ENCODE measurements around the gene ADAM19.

The ADAM19 gene

GRCh38 chr5:157455057-157455456 lies 120.5 kb downstream of the ADAM19 start:
- no peak overlapping the region for H3K4ac ChIP-seq (ENCODE audit: low read depth in 1 of 2, low read length in 2 of 2)
- WGBS = 86% methylated on average over 7 of the region's 7 CpGs

GRCh38 chr5:157454273-157454672 lies 121.3 kb downstream of the ADAM19 start:
- Histone ChIP-seq H2BK15ac (ENCODE audit: low read depth, poor library complexity, severe bottlenecking) (no peak overlapping the region), H3K23ac (ENCODE audit: low read length in 2 of 2) (no peak overlapping the region), H2BK12ac (ENCODE audit: low read length in 2 of 2) (no peak overlapping the region), H3K14ac (ENCODE audit: low read length in 2 of 2) (no peak overlapping the region), H3K18ac (ENCODE audit: low read depth in 1 of 2, low read length in 2 of 2) (no peak overlapping the region), H2BK5ac (ENCODE audit: low read depth, low read length, poor library complexity, severe bottlenecking) (no peak overlapping the region), H3K27me3 (ENCODE audit: control insufficient read depth in 1 of 2, insufficient read depth in 1 of 2, low read length in 2 of 2) (peaks cover 0 to 15% of the 10 kb centered on the region in 2 experiments), H3K4ac (ENCODE audit: low read depth in 1 of 2, low read length in 2 of 2) (no peak overlapping the region), H3K4me2 (ENCODE audit: low read length, poor library complexity, severe bottlenecking) (no peak overlapping the region), H3K9me3 (ENCODE audit: control insufficient read depth, low read length) (no peaks in the 10 kb centered on the region), H3K4me3 (ENCODE audit: insufficient read depth in 1 of 2, low read depth in 1 of 2, low read length in 2 of 2) (no peak overlapping the region), H3K9ac (ENCODE audit: low read length) (no peak overlapping the region), H2AFZ (ENCODE audit: low read depth, low read length) (no peak overlapping the region), H2BK120ac (ENCODE audit: low read depth, low read length) (no peak overlapping the region), H3K36me3 (ENCODE audit: control insufficient read depth in 1 of 2, insufficient read depth in 2 of 2, low read depth in 1 of 2, low read length in 2 of 2) (no peaks in the 10 kb centered on the region), H4K91ac (ENCODE audit: low read length) (no peak overlapping the region), H3K79me1 (replicated peaks; ENCODE audit: low read length, poor library complexity, severe bottlenecking) (no peaks in the 10 kb centered on the region), H4K8ac (ENCODE audit: low read length) (no peak overlapping the region), H3K27ac (ENCODE audit: low read length, poor library complexity, severe bottlenecking) (no peak overlapping the region), H3K4me1 (ENCODE audit: control insufficient read depth, insufficient read depth, low read depth, low read length) (peaks cover 6% of the 10 kb centered on the region), H2AK5ac (ENCODE audit: low read length, severe bottlenecking) (no peak overlapping the region)
- no peak for DNase-seq
- WGBS = 97% methylated on average over 7 of the region's 7 CpGs

More at GRCh38 chr5:157455057-157455456, 120.5 kb downstream of the ADAM19 start:
- H2AFZ ChIP-seq (ENCODE audit: low read depth, low read length) = no peak overlapping the region
- no peak overlapping the region for H3K4me3 ChIP-seq (ENCODE audit: insufficient read depth in 1 of 2, low read depth in 1 of 2, low read length in 2 of 2)
- peaks cover 9% of the 10 kb centered on the region for H3K4me1 ChIP-seq (ENCODE audit: control insufficient read depth, insufficient read depth, low read depth, low read length)
- no peak overlapping the region for H2BK12ac ChIP-seq (ENCODE audit: low read length in 2 of 2)
- no peaks in the 10 kb centered on the region for H3K36me3 ChIP-seq (ENCODE audit: control insufficient read depth in 1 of 2, insufficient read depth in 2 of 2, low read depth in 1 of 2, low read length in 2 of 2)
- H3K27ac ChIP-seq (ENCODE audit: low read length, poor library complexity, severe bottlenecking) = no peak overlapping the region
- H2BK15ac ChIP-seq (ENCODE audit: low read depth, poor library complexity, severe bottlenecking) = no peak overlapping the region
- H3K23ac ChIP-seq (ENCODE audit: low read length in 2 of 2) = no peak overlapping the region
- H3K18ac ChIP-seq (ENCODE audit: low read depth in 1 of 2, low read length in 2 of 2) = no peak overlapping the region
- no peak overlapping the region for H3K4me2 ChIP-seq (ENCODE audit: low read length, poor library complexity, severe bottlenecking)
- H4K91ac ChIP-seq (ENCODE audit: low read length) = no peak overlapping the region
- H4K8ac ChIP-seq (ENCODE audit: low read length) = no peak overlapping the region
- peaks cover 0 to 23% of the 10 kb centered on the region in 2 experiments for H3K27me3 ChIP-seq (ENCODE audit: control insufficient read depth in 1 of 2, insufficient read depth in 1 of 2, low read length in 2 of 2)
- no peaks in the 10 kb centered on the region for H3K79me1 ChIP-seq (replicated peaks; ENCODE audit: low read length, poor library complexity, severe bottlenecking)
- no peaks in the 10 kb centered on the region for H3K9me3 ChIP-seq (ENCODE audit: control insufficient read depth, low read length)
- no peak overlapping the region for H3K14ac ChIP-seq (ENCODE audit: low read length in 2 of 2)
- H2BK5ac ChIP-seq (ENCODE audit: low read depth, low read length, poor library complexity, severe bottlenecking) = no peak overlapping the region
- H2AK5ac ChIP-seq (ENCODE audit: low read length, severe bottlenecking) = no peak overlapping the region
- H2BK120ac ChIP-seq (ENCODE audit: low read depth, low read length) = no peak overlapping the region
- DNase-seq = no peak
- H3K9ac ChIP-seq (ENCODE audit: low read length) = no peak overlapping the region

GRCh38 chr5:157451806-157452205 lies 123.8 kb downstream of the ADAM19 start:
- H4K91ac ChIP-seq (ENCODE audit: low read length) = no peak overlapping the region
- no peaks in the 10 kb centered on the region for H3K9me3 ChIP-seq (ENCODE audit: control insufficient read depth, low read length)
- H2AK5ac ChIP-seq (ENCODE audit: low read length, severe bottlenecking) = no peak overlapping the region
- no peak overlapping the region for H2BK120ac ChIP-seq (ENCODE audit: low read depth, low read length)
- WGBS = 100% methylated on average over 3 of the region's 3 CpGs
- no peak for DNase-seq
- H3K23ac ChIP-seq (ENCODE audit: low read length in 2 of 2) = no peak overlapping the region
- H3K9ac ChIP-seq (ENCODE audit: low read length) = no peak overlapping the region
- H3K14ac ChIP-seq (ENCODE audit: low read length in 2 of 2) = peak overlapping the region in 1 of 2 experiments; percentile 14
- no peak overlapping the region for H2BK15ac ChIP-seq (ENCODE audit: low read depth, poor library complexity, severe bottlenecking)
- H3K4me1 ChIP-seq (ENCODE audit: control insufficient read depth, insufficient read depth, low read depth, low read length) = peaks cover 10% of the 10 kb centered on the region
- peaks cover 0 to 11% of the 10 kb centered on the region in 2 experiments for H3K27me3 ChIP-seq (ENCODE audit: control insufficient read depth in 1 of 2, insufficient read depth in 1 of 2, low read length in 2 of 2)
- no peak overlapping the region for H2AFZ ChIP-seq (ENCODE audit: low read depth, low read length)
- H3K4ac ChIP-seq (ENCODE audit: low read depth in 1 of 2, low read length in 2 of 2) = no peak overlapping the region
- no peak overlapping the region for H3K18ac ChIP-seq (ENCODE audit: low read depth in 1 of 2, low read length in 2 of 2)
- no peak overlapping the region for H3K4me2 ChIP-seq (ENCODE audit: low read length, poor library complexity, severe bottlenecking)
- H3K27ac ChIP-seq (ENCODE audit: low read length, poor library complexity, severe bottlenecking) = no peak overlapping the region
- H2BK12ac ChIP-seq (ENCODE audit: low read length in 2 of 2) = no peak overlapping the region
- H4K8ac ChIP-seq (ENCODE audit: low read length) = no peak overlapping the region
- no peak overlapping the region for H2BK5ac ChIP-seq (ENCODE audit: low read depth, low read length, poor library complexity, severe bottlenecking)
- no peaks in the 10 kb centered on the region for H3K79me1 ChIP-seq (replicated peaks; ENCODE audit: low read length, poor library complexity, severe bottlenecking)
- H3K4me3 ChIP-seq (ENCODE audit: insufficient read depth in 1 of 2, low read depth in 1 of 2, low read length in 2 of 2) = no peak overlapping the region
- no peaks in the 10 kb centered on the region for H3K36me3 ChIP-seq (ENCODE audit: control insufficient read depth in 1 of 2, insufficient read depth in 2 of 2, low read depth in 1 of 2, low read length in 2 of 2)

GRCh38 chr5:157450024-157450423 lies 125.6 kb downstream of the ADAM19 start:
- no peak overlapping the region for H3K4me2 ChIP-seq (ENCODE audit: low read length, poor library complexity, severe bottlenecking)
- no peaks in the 10 kb centered on the region for H3K79me1 ChIP-seq (replicated peaks; ENCODE audit: low read length, poor library complexity, severe bottlenecking)
- H2BK12ac ChIP-seq (ENCODE audit: low read length in 2 of 2) = no peak overlapping the region
- H4K91ac ChIP-seq (ENCODE audit: low read length) = no peak overlapping the region
- no peak overlapping the region for H3K18ac ChIP-seq (ENCODE audit: low read depth in 1 of 2, low read length in 2 of 2)
- peaks cover 0 to 11% of the 10 kb centered on the region in 2 experiments for H3K27me3 ChIP-seq (ENCODE audit: control insufficient read depth in 1 of 2, insufficient read depth in 1 of 2, low read length in 2 of 2)
- no peak overlapping the region for H4K8ac ChIP-seq (ENCODE audit: low read length)
- H3K9me3 ChIP-seq (ENCODE audit: control insufficient read depth, low read length) = no peaks in the 10 kb centered on the region
- H2AFZ ChIP-seq (ENCODE audit: low read depth, low read length) = no peak overlapping the region
- H3K23ac ChIP-seq (ENCODE audit: low read length in 2 of 2) = no peak overlapping the region
- peaks cover 10% of the 10 kb centered on the region for H3K4me1 ChIP-seq (ENCODE audit: control insufficient read depth, insufficient read depth, low read depth, low read length)
- H3K9ac ChIP-seq (ENCODE audit: low read length) = no peak overlapping the region
- H2BK15ac ChIP-seq (ENCODE audit: low read depth, poor library complexity, severe bottlenecking) = no peak overlapping the region
- no peak for DNase-seq
- no peak overlapping the region for H2BK5ac ChIP-seq (ENCODE audit: low read depth, low read length, poor library complexity, severe bottlenecking)
- H3K36me3 ChIP-seq (ENCODE audit: control insufficient read depth in 1 of 2, insufficient read depth in 2 of 2, low read depth in 1 of 2, low read length in 2 of 2) = no peaks in the 10 kb centered on the region
- no peak overlapping the region for H2AK5ac ChIP-seq (ENCODE audit: low read length, severe bottlenecking)
- H2BK120ac ChIP-seq (ENCODE audit: low read depth, low read length) = no peak overlapping the region
- H3K4me3 ChIP-seq (ENCODE audit: insufficient read depth in 1 of 2, low read depth in 1 of 2, low read length in 2 of 2) = no peak overlapping the region
- WGBS = 97% methylated on average over 3 of the region's 3 CpGs
- H3K27ac ChIP-seq (ENCODE audit: low read length, poor library complexity, severe bottlenecking) = no peak overlapping the region
- no peak overlapping the region for H3K14ac ChIP-seq (ENCODE audit: low read length in 2 of 2)
- H3K4ac ChIP-seq (ENCODE audit: low read depth in 1 of 2, low read length in 2 of 2) = no peak overlapping the region

All from mesenchymal stem cell (in vitro differentiated cells and primary cell).